ENCODE data around the gene TMEM165. TPM values are rescaled to one million over a fixed set of nuclear protein-coding genes. Genes with fewer than 3 reads are reported as not detected.

TMEM165 gene
- total RNA-seq, 1 donor from 2014 or later: 188 TPM

GRCh38 chr4:55458164-55458563 lies 62.4 kb downstream of the TMEM165 start:
- no peak for DNase-seq (ENCODE audit: low spot score)

GRCh38 chr4:55458611-55459010 lies 62.9 kb downstream of the TMEM165 start:
- DNase-seq (ENCODE audit: low spot score): no peak

GRCh38 chr4:55466001-55466400 lies 70.2 kb downstream of the TMEM165 start:
- no peak for DNase-seq (ENCODE audit: low spot score)

- DNase-seq (ENCODE audit: low spot score): no peak
Measured at GRCh38 chr4:55468724-55469123, 73.0 kb downstream of the TMEM165 start.

GRCh38 chr4:55469979-55470378 lies 74.2 kb downstream of the TMEM165 start:
- DNase-seq (ENCODE audit: low spot score): no peak

Other genes with a start within 250 kb of the TMEM165 start
- gene SRD5A3, start 49.7 kb upstream of the TMEM165 start, total RNA-seq: 25.6 TPM
- gene CLOCK, start 151.0 kb downstream of the TMEM165 start, total RNA-seq: 31.0 TPM
- not detected for gene PDCL2, start 196.3 kb downstream of the TMEM165 start, total RNA-seq
- gene NMU, start 240.3 kb downstream of the TMEM165 start, total RNA-seq: not detected